Left lung (tissue), 10 donors: ENCODE data around the gene ILDR2. TPM values are rescaled to one million over a fixed set of nuclear protein-coding genes. Genes with fewer than 3 reads are reported as not detected.

ENCODE experiments used
- ATAC-seq: fragments of 200-7000 bp; cut with Tn5 transposase; one replicate; pipeline ENCODE4 v1.9.1; 2020; ENCODE audit warnings: moderate library complexity
- DNase-seq, 4 donors: peaks; one replicate each; pipeline ENCODE4 v3.0.0-alpha.2; 2013 to 2020
- H3K27ac ChIP-seq, 2 donors: fragments of 200-600 bp; sonication (generic) in 1 of 2; one replicate each; pipeline versions ENCODE4 v1.5.0 to v1.8.0; 2020 to 2021
- H3K27me3 ChIP-seq, 2 donors: fragments of 200-600 bp; sonication (generic) in 1 of 2; one replicate each; pipeline versions ENCODE4 v1.5.0 to v1.8.0; 2020 to 2021
- H3K36me3 ChIP-seq, 2 donors: fragments of 200-600 bp; sonication (generic) in 1 of 2; one replicate each; pipeline versions ENCODE4 v1.5.0 to v1.8.0; 2020 to 2021
- H3K4me1 ChIP-seq, 2 donors: fragments of 200-600 bp; one replicate each; pipeline ENCODE4 v1.8.0; 2021
- H3K4me3 ChIP-seq, 2 donors: fragments of 200-600 bp; sonication (generic) in 1 of 2; one replicate each; pipeline versions ENCODE4 v1.5.0 to v1.8.0; 2020 to 2021; ENCODE audit warnings: mild to moderate bottlenecking in 1 of 2
- H3K9me3 ChIP-seq, 2 donors: fragments of 200-600 bp; sonication (generic) in 1 of 2; one replicate each; pipeline versions ENCODE4 v1.5.0 to v1.8.0; 2020 to 2021
- CTCF ChIP-seq, 2 donors: fragments of 200-600 bp; sonication (generic) in 1 of 2; IDR thresholded peaks; one replicate each; pipeline versions ENCODE4 v1.5.0 to v1.8.0; 2021; ENCODE audit warnings: antibody characterized with exemption in 2 of 2
- intact Hi-C, 2 donors: fragments of 100-400 bp; cut with DNase I; formaldehyde crosslinking; loops; one replicate each; pipeline versions ENCODE4 v1.11.2 to v1.14.2; 2022
- polyA plus RNA-seq, 6 donors: library from polyadenylated mRNA; unstranded; fragments of 120-200 nt; gene quantifications; one replicate each; pipeline ENCODE4 v1.2.1, GENCODE V29; 2013; ENCODE audit not compliant: insufficient read length in 6 of 6
- total RNA-seq, 2 donors: library from RNA; stranded (reverse); fragmentation: NEBNext Ultra II Directional; extraction: Animal tissue kit (Norgen Biotek cat#: 25700); gene quantifications; one replicate each; pipeline ENCODE4 v1.2.1, GENCODE V29; 2021
- donor health status: DM: no; HTN: yes; CAD: no.
- donor health status: DM: no; HTN: no; CAD: no.

ILDR2 gene
- total and polyA plus RNA-seq, 8 donors = 0.36 to 2.1 (median 0.64) TPM

DNA sequence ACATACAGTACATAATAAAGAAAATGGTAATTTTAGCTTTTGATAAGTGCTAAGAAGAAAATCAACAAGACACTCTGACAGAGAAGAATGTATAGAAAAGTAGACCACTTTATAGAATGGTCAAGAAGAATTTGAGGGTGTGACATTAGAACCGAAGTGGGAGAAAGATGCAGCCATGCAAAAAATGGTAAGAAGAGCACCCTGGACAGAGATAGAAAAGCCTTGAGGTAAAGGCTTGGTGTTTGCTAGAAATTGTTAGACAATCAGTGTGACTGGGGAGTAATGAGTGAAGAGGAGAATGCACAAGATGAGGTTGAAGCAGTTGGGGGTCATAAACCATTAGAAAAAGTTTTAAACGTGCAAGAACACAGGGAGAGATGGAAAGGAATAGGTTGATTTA, 37.2 kb upstream of the ILDR2 start:
- ATAC-seq (no peak), DNase-seq (no peak)
- intact Hi-C loops = no loop called here
- Histone ChIP-seq H3K4me3 (no peak overlapping the region), H3K4me1 (no peaks in the 10 kb centered on the region), H3K27ac (no peak overlapping the region), H3K27me3 (no peaks in the 10 kb centered on the region), H3K36me3 (no peaks in the 10 kb centered on the region), H3K9me3 (no peaks in the 10 kb centered on the region)
- no peak for TF ChIP-seq CTCF (IDR thresholded peaks at IDR 0.05)

DNA sequence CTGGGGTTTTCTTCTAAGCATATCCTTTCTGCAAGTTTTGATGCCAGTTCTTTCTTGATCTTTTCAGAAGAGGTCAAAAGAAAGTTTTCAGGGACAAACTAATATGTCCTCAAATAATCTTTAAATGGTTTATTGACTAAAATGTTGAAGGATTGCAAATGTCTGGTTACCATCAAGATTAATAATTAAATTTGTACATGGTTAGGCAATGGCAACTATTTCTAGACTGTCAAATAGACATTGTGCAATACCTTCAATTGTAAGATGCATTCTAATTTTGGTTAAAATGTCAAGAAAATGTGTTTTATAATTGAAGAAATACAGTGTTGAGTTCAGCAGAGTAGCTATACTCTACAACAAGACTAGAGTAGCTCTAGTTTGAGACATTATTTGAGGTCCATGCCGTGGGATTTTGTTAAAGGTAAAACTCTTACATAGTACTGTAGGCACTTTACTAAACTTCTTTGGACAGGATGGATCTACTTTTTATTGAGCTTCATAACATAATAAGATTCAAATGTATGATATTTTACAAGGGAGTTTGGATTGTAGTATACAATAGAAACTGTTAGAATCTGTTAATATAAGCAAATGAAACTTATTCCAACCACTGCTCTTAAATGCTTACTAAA, 36.3 kb upstream of the ILDR2 start:
- DNase-seq = no peak
- no peaks in the 10 kb centered on the region for H3K9me3 ChIP-seq
- no peak overlapping the region for H3K4me3 ChIP-seq
- no peak for ATAC-seq
- no peak overlapping the region for H3K27ac ChIP-seq
- no peaks in the 10 kb centered on the region for H3K36me3 ChIP-seq
- no peak for TF ChIP-seq CTCF (IDR thresholded peaks at IDR 0.05)
- no peaks in the 10 kb centered on the region for H3K27me3 ChIP-seq
- intact Hi-C loops = no loop called here
- no peaks in the 10 kb centered on the region for H3K4me1 ChIP-seq

GRCh38 chr1:167003711-167004110, 28.4 kb upstream of the ILDR2 start:
- H3K36me3 ChIP-seq = no peaks in the 10 kb centered on the region
- no peak for TF ChIP-seq CTCF (IDR thresholded peaks at IDR 0.05)
- ATAC-seq = no peak
- H3K4me1 ChIP-seq = no peaks in the 10 kb centered on the region
- peaks cover 0 to 12% of the 10 kb centered on the region in 2 donors for H3K9me3 ChIP-seq
- H3K27me3 ChIP-seq = no peaks in the 10 kb centered on the region
- intact Hi-C loops = no loop called here
- H3K27ac ChIP-seq = no peak overlapping the region
- no peak overlapping the region for H3K4me3 ChIP-seq
- no peak for DNase-seq

GRCh38 chr1:167002354-167002753, 27.0 kb upstream of the ILDR2 start:
- no peak for TF ChIP-seq CTCF (IDR thresholded peaks at IDR 0.05)
- Histone ChIP-seq H3K36me3 (no peaks in the 10 kb centered on the region), H3K27me3 (no peaks in the 10 kb centered on the region), H3K27ac (no peak overlapping the region), H3K9me3 (peaks cover 0 to 12% of the 10 kb centered on the region in 2 donors), H3K4me1 (no peaks in the 10 kb centered on the region), H3K4me3 (no peak overlapping the region)
- DNase-seq = no peak
- ATAC-seq = no peak
- intact Hi-C loops = no loop called here

DNA sequence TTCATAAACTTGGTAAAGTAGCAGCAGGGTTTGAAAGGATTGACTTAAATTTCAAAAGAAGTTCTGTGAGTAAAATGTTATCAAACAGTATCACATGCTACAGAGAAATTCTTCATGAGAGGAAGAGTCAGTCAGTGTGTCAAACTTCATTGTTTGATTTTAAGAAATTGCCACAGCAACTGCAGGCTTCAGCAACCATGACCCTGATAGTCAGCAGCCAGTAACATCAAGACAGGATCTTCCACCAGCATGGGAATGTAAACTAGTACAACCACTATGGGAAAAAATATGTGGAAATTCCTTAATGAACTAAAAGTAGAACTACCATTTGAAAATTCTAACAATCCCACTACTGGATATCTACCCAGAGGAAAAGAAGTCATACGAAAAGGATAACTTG, 25.2 kb upstream of the ILDR2 start:
- intact Hi-C loops = no loop called here
- Histone ChIP-seq H3K4me1 (no peaks in the 10 kb centered on the region), H3K4me3 (no peak overlapping the region), H3K9me3 (peaks cover 0 to 12% of the 10 kb centered on the region in 2 donors), H3K36me3 (no peaks in the 10 kb centered on the region), H3K27me3 (no peaks in the 10 kb centered on the region), H3K27ac (no peak overlapping the region)
- TF ChIP-seq CTCF (IDR thresholded peaks at IDR 0.05) = no peak
- ATAC-seq (no peak), DNase-seq (no peak)
